ENCODE measurements around the gene SORCS2. TPM values are rescaled to one million over a fixed set of nuclear protein-coding genes. Genes with fewer than 3 reads are reported as not detected.

The SORCS2 gene
- total RNA-seq, 3 donors from 2014 or later: 0.66 to 1.3 (median 0.80) TPM

GRCh38 chr4:7196288-7196651, 3.9 kb downstream of the SORCS2 start:
- Histone ChIP-seq H3K4me1 (peaks cover 6 to 9% of the 10 kb centered on the region in 2 donors), H3K27ac (no peak overlapping the region), H3K9me3 (no peaks in the 10 kb centered on the region), H3K27me3 (peaks cover 0 to 41% of the 10 kb centered on the region in 2 donors), H3K36me3 (no peaks in the 10 kb centered on the region), H3K4me3 (peak overlapping the region in 1 of 3 donors; percentile 5)
- peak; percentile 24 to 61 for DNase-seq (ENCODE audit: low spot score in 2 of 2)
- TF ChIP-seq CTCF (IDR thresholded peaks at IDR 0.05): no peak
- intact Hi-C loops (cut with DNase I; ENCODE audit: low total_unique reads): no loop called here

GRCh38 chr4:7196736-7197135, 4.4 kb downstream of the SORCS2 start:
- Histone ChIP-seq H3K36me3 (no peaks in the 10 kb centered on the region), H3K27me3 (peaks cover 0 to 40% of the 10 kb centered on the region in 2 donors), H3K9me3 (no peaks in the 10 kb centered on the region), H3K27ac (no peak overlapping the region), H3K4me3 (no peak overlapping the region), H3K4me1 (peaks cover 6 to 9% of the 10 kb centered on the region in 2 donors)
- DNase-seq (ENCODE audit: low spot score in 2 of 2): peak in 1 of 2 donors; percentile 31
- intact Hi-C loops (cut with DNase I; ENCODE audit: low total_unique reads): no loop called here
- TF ChIP-seq POLR2AphosphoS5 (IDR thresholded peaks at IDR 0.05) (no peak), POLR2A (IDR thresholded peaks at IDR 0.05) (no peak), CTCF (IDR thresholded peaks at IDR 0.05) (no peak)

GRCh38 chr4:7197910-7198309, 5.6 kb downstream of the SORCS2 start:
- intact Hi-C loops (cut with DNase I; ENCODE audit: low total_unique reads): no loop called here
- Histone ChIP-seq H3K9me3 (no peaks in the 10 kb centered on the region), H3K4me3 (no peak overlapping the region), H3K36me3 (no peaks in the 10 kb centered on the region), H3K4me1 (peaks cover 3 to 8% of the 10 kb centered on the region in 2 donors), H3K27ac (no peak overlapping the region), H3K27me3 (peaks cover 0 to 39% of the 10 kb centered on the region in 2 donors)
- peak in 1 of 2 donors; percentile 42 for DNase-seq (ENCODE audit: low spot score in 2 of 2)
- no peak for TF ChIP-seq POLR2A (IDR thresholded peaks at IDR 0.05)
- TF ChIP-seq POLR2AphosphoS5 (IDR thresholded peaks at IDR 0.05): no peak
- TF ChIP-seq CTCF (IDR thresholded peaks at IDR 0.05): no peak

GRCh38 chr4:7198440-7199128, 6.2 kb downstream of the SORCS2 start:
- Histone ChIP-seq H3K9me3 (no peaks in the 10 kb centered on the region), H3K27ac (no peak overlapping the region), H3K27me3 (peaks cover 0 to 32% of the 10 kb centered on the region in 2 donors), H3K4me1 (peaks cover 0 to 1% of the 10 kb centered on the region in 2 donors), H3K4me3 (no peak overlapping the region), H3K36me3 (no peaks in the 10 kb centered on the region)
- intact Hi-C loops (cut with DNase I; ENCODE audit: low total_unique reads): no loop called here
- peak in 1 of 2 donors; percentile 36 for DNase-seq (ENCODE audit: low spot score in 2 of 2)
- no peak for TF ChIP-seq POLR2AphosphoS5 (IDR thresholded peaks at IDR 0.05)
- TF ChIP-seq POLR2A (IDR thresholded peaks at IDR 0.05): no peak
- TF ChIP-seq CTCF (IDR thresholded peaks at IDR 0.05): no peak

- Histone ChIP-seq H3K27ac (no peak overlapping the region), H3K27me3 (peaks cover 0 to 26% of the 10 kb centered on the region in 2 donors), H3K9me3 (no peaks in the 10 kb centered on the region), H3K36me3 (no peaks in the 10 kb centered on the region), H3K4me3 (no peak overlapping the region), H3K4me1 (no peaks in the 10 kb centered on the region)
- TF ChIP-seq CTCF (IDR thresholded peaks at IDR 0.05): no peak
- no peak for TF ChIP-seq POLR2AphosphoS5 (IDR thresholded peaks at IDR 0.05)
- TF ChIP-seq POLR2A (IDR thresholded peaks at IDR 0.05): no peak
- intact Hi-C loops (cut with DNase I; ENCODE audit: low total_unique reads): no loop called here
- peak in 1 of 2 donors; percentile 43 for DNase-seq (ENCODE audit: low spot score in 2 of 2)
These were observed 6.9 kb downstream of the SORCS2 start for GRCh38 chr4:7199129-7199725.

Data from breast epithelium (tissue), 4 donors.